Stimulated activated CD8-positive, alpha-beta memory T cell treated with anti-CD3 and anti-CD28 coated beads, Interleukin-15, amount 100 ng/mL, for 24 hours (primary cell): ENCODE results near the gene MTG1.
"Not testable (repeated sequence)": the region's sequence is repeated elsewhere in the genome, so short reads cannot be mapped to it uniquely, and the experiment has no call there.

Source experiments
- DNase-seq: peaks from one replicate; pipeline ENCODE4 v3.0.0-alpha.2; 2020; ENCODE audit warnings: low read depth

The MTG1 gene

DNA sequence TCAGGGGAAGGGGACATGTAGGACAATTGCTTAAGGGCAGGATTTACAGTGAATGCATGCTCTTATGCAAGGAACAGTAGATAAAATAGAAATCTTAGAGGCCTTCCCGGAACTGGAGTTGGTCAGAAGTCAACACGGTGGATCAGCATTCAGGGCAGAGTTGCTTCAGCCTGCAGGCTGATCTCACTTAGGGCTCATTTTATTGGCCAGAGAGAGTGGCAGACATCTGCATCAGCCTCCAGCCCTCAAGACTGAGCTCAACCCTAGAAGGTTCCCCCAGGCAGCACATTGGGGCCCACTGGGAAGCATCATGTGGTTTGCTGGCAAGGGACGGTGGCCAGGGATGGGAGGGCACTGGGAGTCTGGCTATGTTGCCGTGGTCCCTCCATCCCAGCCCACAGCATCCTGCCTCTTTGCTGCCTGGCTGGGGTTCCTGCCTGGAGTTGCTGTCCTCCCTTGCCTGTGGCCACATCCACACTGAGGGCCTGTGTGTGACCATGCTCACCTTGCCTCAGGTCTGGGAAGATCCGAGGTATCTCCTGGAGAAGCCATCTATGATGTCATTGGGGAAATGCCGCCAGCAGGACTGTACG lies 72.8 kb downstream of the MTG1 start:
- DNase-seq: no peak

GRCh38 chr10:133467286-133467911 lies 73.4 kb downstream of the MTG1 start:
- DNase-seq: no peak

- DNase-seq: not testable (repeated sequence)
Observed at GRCh38 chr10:133469205-133469604, 75.2 kb downstream of the MTG1 start.

DNA sequence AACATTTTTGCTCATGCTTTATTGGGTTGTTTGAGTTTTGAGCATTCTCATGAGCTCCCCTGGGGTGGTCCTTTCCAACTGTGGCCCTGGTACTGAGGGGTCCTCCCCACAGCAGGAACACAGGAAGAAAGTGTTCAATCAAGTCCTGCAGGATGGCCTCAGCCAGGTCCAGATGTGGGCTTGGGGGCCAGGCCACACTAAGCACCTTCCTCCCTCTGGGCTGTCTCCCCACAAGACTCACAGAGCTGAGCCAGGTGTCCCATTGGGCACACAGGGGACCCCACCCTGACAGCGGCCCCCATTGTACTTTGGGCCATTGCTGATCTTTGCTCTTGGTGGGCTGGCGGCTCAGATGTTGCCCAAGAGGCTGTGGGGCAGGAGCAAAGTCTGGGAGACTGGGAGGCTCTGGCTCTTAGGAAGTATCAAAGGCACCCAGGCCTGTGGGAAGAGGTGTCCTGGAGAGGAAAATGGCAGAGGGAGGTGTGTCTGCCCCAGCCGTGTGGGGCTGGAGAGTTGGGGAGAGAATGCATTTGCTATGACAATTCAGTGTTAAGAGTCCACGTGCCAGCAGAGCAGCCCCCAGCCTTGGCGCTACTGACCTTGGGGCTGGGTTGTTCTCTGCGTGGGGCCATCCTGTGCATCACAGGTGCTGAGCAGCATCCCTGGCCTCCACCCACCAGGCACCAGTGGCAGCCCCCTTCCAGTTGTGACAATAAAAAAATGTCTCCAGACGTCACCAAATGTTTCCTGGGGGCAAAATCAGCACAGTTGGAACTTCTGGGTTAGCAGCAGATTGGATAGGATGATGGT lies 77.5 kb downstream of the MTG1 start:
- DNase-seq: no peak
